Activated T-cell treated with anti-CD3 and anti-CD28 coated beads, Interleukin-2, amount 50 U/mL, for 48 hours (primary cell): ENCODE data around the gene PLPPR2.
"Not testable (repeated sequence)": the region's sequence is repeated elsewhere in the genome, so short reads cannot be mapped to it uniquely, and the experiment has no call there.

ENCODE experiments used
- DNase-seq, 2 experiments: peaks; one replicate each; pipeline ENCODE4 v3.0.0-alpha.2; 2020

The PLPPR2 gene

GRCh38 chr19:11404588-11405222 lies 49.5 kb downstream of the PLPPR2 start:
- DNase-seq = no peak

DNA sequence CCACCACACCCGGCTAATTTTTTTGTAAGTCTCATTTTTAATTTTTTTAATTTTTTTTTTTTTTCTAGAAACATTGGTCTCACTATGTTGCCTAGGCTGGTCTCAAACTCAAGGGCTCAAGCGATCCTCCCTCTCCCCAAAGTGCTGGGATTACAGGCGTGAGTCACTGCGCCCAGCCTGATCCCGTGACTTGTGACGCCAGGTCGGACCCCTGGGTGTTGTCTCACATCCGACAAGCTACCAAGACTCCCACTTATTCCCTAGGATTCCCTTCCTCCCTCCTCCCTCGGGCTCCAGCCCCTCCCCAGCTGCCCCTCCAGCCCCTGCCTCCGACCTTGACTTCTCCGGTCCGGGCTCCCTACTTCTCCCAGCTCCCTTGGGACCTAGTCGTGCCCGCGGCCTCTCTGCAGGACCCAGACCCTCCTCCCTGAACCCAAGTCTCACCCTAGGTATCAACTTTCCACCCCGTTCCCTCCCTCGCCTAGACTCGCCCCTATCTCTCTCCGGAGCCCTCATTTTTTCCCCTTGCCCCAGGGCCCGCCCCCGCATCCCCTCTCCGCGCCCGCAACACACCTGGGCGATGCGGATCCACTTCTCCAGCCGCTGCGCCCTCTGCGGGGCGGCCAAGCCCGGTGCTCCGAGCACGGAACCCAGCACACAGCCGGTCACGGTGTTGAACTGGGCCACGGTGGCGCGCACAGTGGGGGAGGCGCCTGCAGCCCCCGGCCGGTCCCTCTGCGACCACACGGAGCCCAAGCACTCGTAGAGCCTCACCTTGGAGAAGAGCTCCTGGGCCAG lies 50.8 kb downstream of the PLPPR2 start:
- peak; percentile 66 to 70 for DNase-seq

DNA sequence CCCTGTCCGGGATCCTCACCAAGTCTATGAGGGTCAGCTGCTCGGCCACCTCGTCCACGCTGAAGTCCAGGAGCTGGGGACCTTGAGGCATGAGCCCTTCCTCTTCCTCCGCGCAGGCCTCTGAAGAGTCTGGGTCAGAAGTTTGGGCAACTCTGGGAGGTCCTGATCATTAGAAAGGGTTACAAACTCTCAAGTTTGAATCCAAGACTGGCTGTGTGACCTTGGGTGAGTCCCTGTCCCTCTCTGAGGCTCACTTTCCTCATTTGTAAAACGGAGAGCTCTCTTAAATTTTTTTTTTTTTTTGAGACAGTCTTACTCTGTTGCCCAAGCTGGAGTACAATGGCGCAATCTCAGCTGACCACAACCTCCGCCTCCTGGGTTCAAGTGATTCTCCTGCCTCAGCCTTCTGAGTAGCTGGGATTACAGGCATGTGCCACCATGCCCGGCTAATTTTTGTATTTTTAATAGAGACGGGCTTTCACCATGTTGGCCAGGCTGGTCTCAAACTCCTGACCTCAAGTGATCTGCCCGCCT lies 51.5 kb downstream of the PLPPR2 start:
- not testable (repeated sequence) for DNase-seq

DNA sequence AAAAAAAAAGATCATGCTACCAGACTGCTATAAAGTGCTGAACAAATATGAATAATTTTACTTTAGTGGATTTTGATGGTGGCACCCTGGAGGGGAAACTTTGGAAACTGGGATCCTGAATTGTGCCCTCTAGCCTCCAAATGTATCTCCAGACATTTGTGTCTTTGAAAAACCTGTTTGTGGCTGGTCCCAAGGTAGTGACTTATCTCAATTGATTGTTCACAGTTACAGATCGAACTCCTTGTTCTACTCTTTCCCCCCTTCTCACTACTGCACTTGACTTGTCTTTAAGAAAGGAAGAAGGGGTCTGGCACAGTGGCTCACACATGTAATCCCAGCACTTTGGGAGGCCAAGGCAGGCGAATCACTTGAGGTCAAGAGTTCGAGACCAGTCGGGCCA lies 53.4 kb downstream of the PLPPR2 start:
- DNase-seq = no peak

GRCh38 chr19:11410682-11411081 lies 55.5 kb downstream of the PLPPR2 start:
- no peak for DNase-seq

- no peak for DNase-seq
Observed at GRCh38 chr19:11414544-11414943, 59.3 kb downstream of the PLPPR2 start.
